Type B pancreatic cell (in vitro differentiated cells): Measurements from ENCODE around the gene TFF2. TPM values are rescaled to one million over a fixed set of nuclear protein-coding genes. Genes with fewer than 3 reads are reported as not detected.

Source experiments
- DNase-seq: peaks from one replicate; pipeline ENCODE4 v3.0.0; 2021; ENCODE audit warnings: mixed read lengths; ENCODE audit not compliant: unreplicated experiment; ENCODE audit errors: extremely low spot score
- H3K27ac Mint-ChIP-seq: 2 replicates; pipeline ENCODE4 v1.8.0; 2021; ENCODE audit warnings: mild to moderate bottlenecking, mixed read lengths
- H3K27me3 Mint-ChIP-seq: 2 replicates; pipeline ENCODE4 v1.8.0; 2021; ENCODE audit warnings: mixed read lengths
- H3K36me3 Mint-ChIP-seq: 2 replicates; pipeline ENCODE4 v1.8.0; 2021; ENCODE audit warnings: mixed read lengths
- H3K4me1 Mint-ChIP-seq: one replicate; pipeline ENCODE4 v1.8.0; 2021; ENCODE audit warnings: mixed read lengths; ENCODE audit not compliant: unreplicated experiment
- H3K4me3 Mint-ChIP-seq: 2 replicates; pipeline ENCODE4 v1.8.0; 2021; ENCODE audit warnings: mild to moderate bottlenecking, mixed read lengths
- H3K9me3 Mint-ChIP-seq: 2 replicates; pipeline ENCODE4 v1.8.0; 2021; ENCODE audit warnings: mixed read lengths
- CTCF ChIP-seq: fragments of 200-600 bp; sonication (generic); conservative IDR thresholded peaks from 2 replicates; pipeline ENCODE4 v1.5.0; 2021; ENCODE audit warnings: antibody characterized with exemption, mild to moderate bottlenecking
- total RNA-seq: library from RNA; stranded (reverse); gene quantifications from 2 replicates; pipeline ENCODE4 v1.2.1, GENCODE V29; 2021; ENCODE audit warnings: low replicate concordance

Gene TFF2
- total RNA-seq, 1 donor from 2014 or later: 11.3 TPM

- Mint-ChIP-seq H3K36me3 (no peaks in the 10 kb centered on the region), H3K4me1 (peaks cover 18% of the 10 kb centered on the region), H3K9me3 (peaks cover 3% of the 10 kb centered on the region), H3K4me3 (no peak overlapping the region), H3K27me3 (no peaks in the 10 kb centered on the region), H3K27ac (no peak overlapping the region)
- no peak for DNase-seq
- TF ChIP-seq CTCF: no peak
Observed at GRCh38 chr21:42383331-42383730, 32.5 kb upstream of the TFF2 start.

- no peak for TF ChIP-seq CTCF
- no peak overlapping the region for H3K4me3 Mint-ChIP-seq
- DNase-seq: no peak
- peaks cover 17% of the 10 kb centered on the region for H3K4me1 Mint-ChIP-seq
- peaks cover 3% of the 10 kb centered on the region for H3K9me3 Mint-ChIP-seq
- no peaks in the 10 kb centered on the region for H3K36me3 Mint-ChIP-seq
- no peak overlapping the region for H3K27ac Mint-ChIP-seq
- no peaks in the 10 kb centered on the region for H3K27me3 Mint-ChIP-seq
Observed at GRCh38 chr21:42382915-42383314, 32.1 kb upstream of the TFF2 start.

DNA sequence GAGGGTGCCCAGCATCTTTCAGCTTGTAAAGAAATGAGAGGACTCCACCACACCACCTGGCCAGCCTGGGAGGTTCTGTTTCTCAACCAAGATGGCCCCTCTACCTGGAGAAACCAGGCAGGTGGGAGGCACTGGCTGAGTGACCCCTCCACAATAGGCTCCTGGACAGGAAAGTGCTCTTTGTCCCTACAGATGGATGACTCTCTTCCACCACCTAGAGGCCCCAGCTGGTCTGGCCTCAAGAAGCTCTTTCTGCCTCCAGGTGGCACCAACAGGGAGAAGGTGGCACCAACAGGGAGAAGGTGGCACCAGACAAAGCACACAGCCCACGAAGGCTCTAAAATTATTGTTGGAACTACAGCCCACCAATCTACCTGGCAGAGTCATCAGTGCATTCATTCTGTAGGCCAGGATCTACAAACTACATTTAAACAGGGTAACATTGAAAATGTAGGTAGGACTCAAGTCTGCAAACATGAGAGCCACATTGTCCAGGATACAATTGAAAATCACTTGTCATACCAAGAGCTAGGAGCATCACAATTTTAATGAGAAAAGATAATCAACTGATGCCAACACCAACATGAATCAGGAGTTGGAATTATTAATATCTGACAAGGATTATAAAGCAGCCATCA lies 30.7 kb upstream of the TFF2 start:
- no peaks in the 10 kb centered on the region for H3K36me3 Mint-ChIP-seq
- peak; percentile 60 for TF ChIP-seq CTCF
- no peak overlapping the region for H3K27ac Mint-ChIP-seq
- peaks cover 3% of the 10 kb centered on the region for H3K27me3 Mint-ChIP-seq
- H3K4me3 Mint-ChIP-seq: no peak overlapping the region
- no peak for DNase-seq
- peaks cover 4% of the 10 kb centered on the region for H3K4me1 Mint-ChIP-seq
- peaks cover 3% of the 10 kb centered on the region for H3K9me3 Mint-ChIP-seq

- Mint-ChIP-seq H3K27me3 (peaks cover 3% of the 10 kb centered on the region), H3K4me3 (no peak overlapping the region), H3K4me1 (no peaks in the 10 kb centered on the region), H3K27ac (no peak overlapping the region), H3K36me3 (no peaks in the 10 kb centered on the region), H3K9me3 (peaks cover 3% of the 10 kb centered on the region)
- TF ChIP-seq CTCF: no peak
- no peak for DNase-seq
Observed at GRCh38 chr21:42379426-42380215, 28.8 kb upstream of the TFF2 start.

GRCh38 chr21:42378418-42378817 lies 27.6 kb upstream of the TFF2 start:
- Mint-ChIP-seq H3K4me3 (no peak overlapping the region), H3K4me1 (no peaks in the 10 kb centered on the region), H3K27me3 (peaks cover 5% of the 10 kb centered on the region), H3K36me3 (no peaks in the 10 kb centered on the region), H3K27ac (no peak overlapping the region), H3K9me3 (peaks cover 3% of the 10 kb centered on the region)
- no peak for TF ChIP-seq CTCF
- DNase-seq: no peak
